Ovary (tissue), 3 donors: ENCODE measurements around the gene GRAMD4.

Experiments
- CTCF ChIP-seq, 3 donors: fragments of 450-650 bp in 2 of 3; fragments of 200-600 bp in 1 of 3; IDR thresholded peaks; one replicate each; pipeline versions ENCODE4 v1.5.1 to v1.8.0; 2016 to 2022; ENCODE audit warnings: antibody characterized with exemption in 3 of 3, mild to moderate bottlenecking in 1 of 3
- EP300 ChIP-seq: sonication (generic); formaldehyde crosslinking; IDR thresholded peaks from one replicate; pipeline ENCODE4 v1.6.1; 2017; ENCODE audit warnings: antibody characterized with exemption
- donor health status: DM: no; HTN: no; CAD: no.

DNA sequence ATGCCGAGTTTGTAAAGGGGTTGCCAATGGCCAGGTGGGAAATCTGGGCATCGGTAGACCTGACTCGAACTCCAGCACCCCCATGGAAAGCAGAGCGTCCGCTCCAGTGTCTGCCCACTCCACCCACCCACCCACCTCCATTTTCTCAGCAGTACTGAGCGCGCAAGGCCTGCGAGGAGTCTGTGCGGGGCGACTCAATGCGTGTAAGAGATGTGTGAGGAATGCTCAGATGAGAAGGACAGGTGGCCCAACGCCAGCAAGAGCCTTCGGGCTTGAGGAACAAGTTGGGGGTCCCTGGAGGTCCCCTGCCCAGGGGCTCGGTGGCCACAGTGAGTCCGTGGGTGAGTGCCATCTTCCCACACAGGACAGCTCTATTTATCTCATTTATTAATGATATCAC is 67.3 kb downstream of the GRAMD4 start:
- TF ChIP-seq CTCF (IDR thresholded peaks at IDR 0.05) (no peak), EP300 (no peak)
